GM19395 (cell line): ENCODE measurements around the gene VPS11.
A peak's percentile ranks its signal among the peaks of the same experiment; 100 is the strongest.

Experiments
- ATAC-seq: cut with Tn5 transposase; IDR thresholded peaks from one replicate; pipeline ENCODE4 v1.9.1; 2021; ENCODE audit warnings: mild to moderate bottlenecking, moderate library complexity; ENCODE audit not compliant: unreplicated experiment

VPS11 gene

GRCh38 chr11:119078675-119079420 is 11.2 kb downstream of the VPS11 start:
- no peak for ATAC-seq

- no peak for ATAC-seq
These were observed 14.2 kb downstream of the VPS11 start for GRCh38 chr11:119081682-119082260.

GRCh38 chr11:119084663-119085436 is 17.2 kb downstream of the VPS11 start, which contains the start of gene HMBS:
HMBS (plus strand) TSS chr11:119084881; CDS start chr11:119085034, 153 bp downstream.
- ATAC-seq, result peak; percentile 88

- peak; percentile 35 for ATAC-seq
These were observed 17.8 kb downstream of the VPS11 start for GRCh38 chr11:119085437-119085847.

GRCh38 chr11:119087123-119087522 is 19.5 kb downstream of the VPS11 start:
- ATAC-seq, result no peak

- no peak for ATAC-seq
These were observed 20.2 kb downstream of the VPS11 start for GRCh38 chr11:119087747-119088241.

- no peak for ATAC-seq
These were observed 20.8 kb downstream of the VPS11 start for GRCh38 chr11:119088406-119088805.

GRCh38 chr11:119089319-119089718 is 21.7 kb downstream of the VPS11 start:
- ATAC-seq, result no peak

- ATAC-seq, result no peak
These were observed 23.6 kb downstream of the VPS11 start for GRCh38 chr11:119091178-119091577.

- ATAC-seq, result no peak
These were observed 24.6 kb downstream of the VPS11 start for GRCh38 chr11:119091966-119092879.

GRCh38 chr11:119092880-119093842 is 25.5 kb downstream of the VPS11 start:
- ATAC-seq, result no peak

GRCh38 chr11:119093942-119094815 is 26.6 kb downstream of the VPS11 start:
- no peak for ATAC-seq

- peak; percentile 35 for ATAC-seq
These were observed 27.1 kb downstream of the VPS11 start for GRCh38 chr11:119094816-119095065.

- ATAC-seq, result peak; percentile 86
These were observed 27.7 kb downstream of the VPS11 start for GRCh38 chr11:119095066-119095880.

- no peak for ATAC-seq
These were observed 32.1 kb downstream of the VPS11 start for GRCh38 chr11:119099711-119100110.

GRCh38 chr11:119100246-119100970 is 32.8 kb downstream of the VPS11 start:
- no peak for ATAC-seq
